Renal cortex interstitium (tissue), 11 donors: ENCODE data around the gene STXBP5L. TPM values are rescaled to one million over a fixed set of nuclear protein-coding genes. Genes with fewer than 3 reads are reported as not detected.
A peak's percentile ranks its signal among the peaks of the same experiment; 100 is the strongest.
"Not testable (repeated sequence)": the region's sequence is repeated elsewhere in the genome, so short reads cannot be mapped to it uniquely, and the experiment has no call there.

Experiments used
- DNase-seq, 11 donors: peaks; one replicate each; pipeline ENCODE4 v3.0.0-alpha.2; 2013; ENCODE audit warnings: low read depth in 9 of 11, low spot score in 4 of 11; ENCODE audit errors: extremely low read depth in 1 of 11
- polyA plus RNA-seq, 3 donors: library from polyadenylated mRNA; unstranded; fragments of 120-200 nt; gene quantifications; one replicate each; pipeline ENCODE4 v1.2.1, GENCODE V29; 2013; ENCODE audit not compliant: insufficient read length in 3 of 3

Gene STXBP5L
- polyA plus RNA-seq, 3 donors, result 0.15 to 0.30 (median 0.20) TPM

- not testable (repeated sequence) for DNase-seq
These were observed 480.3 kb downstream of the STXBP5L start for GRCh38 chr3:121388308-121388707.

GRCh38 chr3:121395967-121396366 lies 488.0 kb downstream of the STXBP5L start:
- not testable (repeated sequence) for DNase-seq

DNA sequence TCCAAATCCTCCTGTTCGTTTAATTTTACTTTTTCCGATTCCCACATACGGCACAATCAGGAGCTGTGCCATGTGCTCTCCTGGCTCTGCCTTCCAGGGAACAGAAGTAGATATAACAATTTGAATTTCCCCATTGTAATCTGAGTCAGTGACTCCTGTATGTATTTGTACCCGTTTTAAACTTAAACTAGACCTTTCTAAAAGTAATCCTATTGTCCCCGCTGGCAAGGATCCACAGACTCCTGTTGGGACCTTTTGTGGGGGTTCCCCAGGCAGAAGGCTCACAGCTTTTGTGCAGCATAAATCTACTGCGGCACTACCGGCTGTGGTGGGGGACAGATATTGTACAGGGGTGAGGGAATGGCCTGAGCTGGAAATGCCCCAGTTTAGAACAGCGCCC lies 490.0 kb downstream of the STXBP5L start:
- not testable (repeated sequence) for DNase-seq

DNA sequence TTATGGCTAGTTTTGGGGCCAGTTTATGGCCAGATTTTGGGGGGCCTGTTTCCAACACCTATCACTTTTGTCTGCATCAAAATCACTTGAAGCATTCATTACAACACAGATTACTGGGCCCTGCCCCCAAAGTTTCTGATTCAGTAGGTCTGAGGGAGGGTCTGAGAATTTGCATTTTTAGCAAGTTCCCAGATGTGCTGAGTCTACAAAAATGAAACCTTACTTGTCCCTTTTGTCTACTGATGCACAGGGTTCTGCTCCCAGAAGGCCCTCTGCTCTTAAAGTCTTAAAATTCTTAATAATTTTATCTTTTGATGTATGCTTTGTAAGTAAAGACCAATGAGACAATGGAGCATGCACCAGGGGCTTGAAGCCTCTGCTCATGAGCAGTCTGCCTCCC lies 491.8 kb downstream of the STXBP5L start:
- DNase-seq, result no peak

DNA sequence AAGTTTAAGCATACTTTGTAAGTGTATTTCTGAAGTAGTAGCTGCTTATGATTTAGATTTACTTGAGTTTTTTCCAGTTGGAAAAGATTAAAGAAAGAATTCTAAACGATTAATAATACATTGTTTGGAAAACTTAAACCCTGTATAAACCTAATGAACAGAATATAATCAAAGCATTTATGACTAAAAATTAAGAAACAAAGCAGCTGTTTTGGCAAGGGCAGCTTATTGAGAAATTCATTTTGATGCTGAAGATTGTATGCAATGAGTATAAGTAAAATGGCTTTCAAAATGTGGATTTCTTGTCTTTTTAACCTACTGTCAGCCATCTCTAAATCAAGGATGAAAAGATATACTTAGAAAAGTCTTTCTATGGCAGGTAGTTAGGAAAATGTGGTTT lies 497.6 kb downstream of the STXBP5L start:
- DNase-seq, result no peak

GRCh38 chr3:121411523-121411922 lies 503.5 kb downstream of the STXBP5L start:
- DNase-seq, result no peak

- no peak for DNase-seq
These were observed 506.9 kb downstream of the STXBP5L start for GRCh38 chr3:121414924-121415323.

- DNase-seq, result no peak
These were observed 510.2 kb downstream of the STXBP5L start for GRCh38 chr3:121418182-121418581.

- no peak for DNase-seq
These were observed 516.5 kb downstream of the STXBP5L start for GRCh38 chr3:121424549-121424948.

DNA sequence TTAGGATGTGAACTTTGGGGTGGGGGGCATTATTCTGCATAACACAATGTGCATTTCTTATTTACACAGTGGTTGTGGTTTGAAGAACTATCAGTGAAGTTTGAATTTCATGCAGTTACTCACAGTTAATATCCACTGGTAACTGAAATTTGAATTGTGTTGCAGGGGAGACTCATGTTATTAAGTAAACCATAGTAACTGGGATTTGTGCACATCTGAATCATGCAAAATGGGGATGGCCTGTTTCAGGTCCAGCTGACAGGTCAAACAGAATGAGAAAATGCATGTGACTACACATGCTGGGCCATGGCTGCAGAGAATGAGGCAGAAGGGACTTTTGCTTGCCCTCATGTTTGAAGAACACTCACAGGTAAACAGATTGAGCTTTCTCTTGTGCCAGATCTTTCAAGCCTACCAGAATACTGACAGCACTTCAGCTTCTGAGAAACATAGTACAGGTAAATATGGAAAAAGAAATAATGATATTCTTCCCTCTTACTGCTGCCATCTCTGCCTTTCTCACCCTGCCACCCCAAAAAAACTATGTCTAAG lies 522.7 kb downstream of the STXBP5L start:
- DNase-seq, result no peak

DNA sequence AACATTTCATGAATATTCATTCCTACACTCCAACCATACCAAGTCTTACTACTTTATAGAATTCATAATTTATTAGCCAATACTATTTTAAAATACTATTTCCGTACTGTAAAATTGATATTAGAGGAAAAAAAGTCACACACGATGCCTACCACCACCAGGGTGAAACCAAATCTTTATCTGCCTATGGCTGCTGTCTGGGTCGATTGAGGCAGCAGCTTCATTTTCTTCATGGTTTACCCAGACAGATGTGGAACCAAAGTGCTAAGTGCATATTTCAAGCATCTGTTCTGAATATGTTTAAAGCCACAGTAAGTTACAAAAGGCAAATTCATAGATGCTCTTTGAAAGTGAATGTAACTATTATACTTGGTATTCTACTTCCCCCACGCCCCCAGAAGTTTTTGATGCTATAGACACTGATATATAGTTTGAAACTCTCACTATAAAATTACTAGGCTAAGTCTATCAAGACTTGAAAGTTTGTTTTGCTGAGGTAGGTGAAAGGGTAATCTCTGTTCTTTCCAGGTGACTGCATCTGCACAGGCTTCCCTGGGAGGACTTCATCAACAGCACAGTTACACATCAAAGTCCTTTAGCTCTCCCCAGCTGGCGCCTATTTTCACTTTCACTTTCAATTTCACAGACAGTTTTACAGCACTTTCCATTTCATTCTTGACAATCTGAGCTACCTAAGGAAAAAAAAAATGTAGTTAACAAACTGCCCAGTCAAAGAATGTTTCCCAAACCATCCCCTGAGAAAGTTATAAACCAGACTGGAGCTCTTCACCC lies 523.9 kb downstream of the STXBP5L start:
- DNase-seq, result peak; percentile 32 to 81 (median 62)

- no peak for DNase-seq
These were observed 528.1 kb downstream of the STXBP5L start for GRCh38 chr3:121436074-121436473.

GRCh38 chr3:121436641-121437040 lies 528.6 kb downstream of the STXBP5L start:
- DNase-seq, result no peak

DNA sequence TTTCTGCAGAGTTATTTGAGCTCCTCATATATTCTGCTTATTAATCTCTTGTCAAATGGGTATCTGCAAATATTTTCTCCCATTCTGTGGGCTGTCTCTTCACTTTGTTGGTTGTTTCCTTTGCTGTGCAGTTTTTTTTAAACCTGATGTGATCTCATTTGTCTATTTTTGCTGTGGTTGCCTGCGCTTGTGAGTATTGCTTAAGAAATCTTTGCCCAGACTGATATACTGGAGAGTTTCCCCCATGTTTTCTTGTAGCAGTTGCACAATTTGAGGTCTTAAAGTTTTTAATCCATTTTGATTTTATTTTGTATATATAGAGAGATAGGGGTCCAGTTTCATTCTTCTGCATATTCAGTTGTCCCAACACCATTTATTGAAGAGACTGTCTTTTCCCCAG lies 535.5 kb downstream of the STXBP5L start:
- DNase-seq, result no peak

DNA sequence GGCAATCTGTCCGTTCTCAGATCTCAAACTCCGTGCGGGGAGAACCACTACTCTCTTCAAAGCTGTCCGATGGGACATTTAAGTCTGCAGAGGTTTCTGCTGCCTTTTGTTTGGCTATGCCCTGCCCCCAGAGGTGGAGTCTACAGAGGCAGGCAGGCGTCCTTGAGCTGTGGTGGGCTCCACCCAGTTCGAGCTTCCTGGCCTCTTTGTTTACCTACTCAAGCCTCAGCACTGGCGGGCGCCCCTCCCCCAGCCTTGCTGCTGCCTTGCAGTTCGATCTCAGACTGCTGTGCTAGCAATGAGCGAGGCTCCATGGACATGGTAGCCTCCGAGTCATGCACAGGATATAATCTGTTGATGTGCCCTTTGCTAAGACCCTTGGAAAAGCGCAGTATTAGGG lies 543.7 kb downstream of the STXBP5L start:
- not testable (repeated sequence) for DNase-seq

- DNase-seq, result no peak
These were observed 554.6 kb downstream of the STXBP5L start for GRCh38 chr3:121462565-121462964.

DNA sequence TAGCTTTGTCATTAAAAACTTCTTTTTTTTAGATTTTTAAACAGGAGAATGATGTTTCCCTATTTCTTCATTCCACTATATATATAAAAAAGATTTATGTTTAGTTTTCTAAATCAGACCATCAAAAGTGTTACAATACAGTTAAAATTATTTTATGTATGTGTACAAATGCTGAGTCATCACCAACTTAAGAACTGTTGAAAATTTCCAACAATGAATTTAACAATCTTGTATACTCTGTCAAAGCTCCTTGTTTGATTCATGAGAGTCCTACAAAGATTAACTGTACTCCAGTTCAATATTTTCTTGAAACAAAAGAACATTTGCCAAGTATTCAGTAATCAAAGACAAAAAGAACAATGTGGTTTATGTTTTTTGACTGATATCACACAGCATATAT lies 555.7 kb downstream of the STXBP5L start:
- no peak for DNase-seq

DNA sequence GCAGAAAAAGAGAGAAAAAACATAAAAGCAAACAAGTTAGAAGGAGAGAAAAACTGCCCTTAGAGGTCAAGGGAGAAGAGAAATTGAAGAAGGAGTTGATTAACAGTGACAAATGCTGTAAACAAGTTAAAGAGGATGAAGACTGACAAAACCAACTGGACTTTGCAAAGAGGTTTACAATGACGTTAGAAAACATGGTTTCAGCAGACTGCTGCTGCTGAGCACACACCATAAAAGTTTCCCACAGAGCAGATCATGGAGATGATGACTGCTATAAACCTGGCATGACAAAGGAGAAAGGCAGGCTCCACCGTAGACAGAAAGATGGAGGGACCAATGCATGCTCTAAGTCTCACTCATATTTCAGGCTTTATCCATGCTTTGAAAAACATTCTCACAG lies 559.1 kb downstream of the STXBP5L start:
- DNase-seq, result no peak

- no peak for DNase-seq
These were observed 565.0 kb downstream of the STXBP5L start for GRCh38 chr3:121473001-121473400.
